Nephron progenitor cell (in vitro differentiated cells): ENCODE measurements around the gene SLC6A15.

Experiments
- DNase-seq: peaks from one replicate; pipeline ENCODE4 v3.0.0; 2021
- H3K27ac Mint-ChIP-seq: 2 replicates; pipeline ENCODE4 v1.8.0; 2021; ENCODE audit warnings: mild to moderate bottlenecking, moderate library complexity, mixed read lengths
- H3K27me3 Mint-ChIP-seq: 2 replicates; pipeline ENCODE4 v1.8.0; 2021; ENCODE audit warnings: mild to moderate bottlenecking, low read depth, mixed read lengths; ENCODE audit not compliant: poor library complexity
- H3K36me3 Mint-ChIP-seq: 2 replicates; pipeline ENCODE4 v1.8.0; 2021; ENCODE audit warnings: low read depth, mixed read lengths
- H3K4me1 Mint-ChIP-seq: 2 replicates; pipeline ENCODE4 v1.8.0; 2021; ENCODE audit warnings: mixed read lengths
- H3K4me3 Mint-ChIP-seq: 2 replicates; pipeline ENCODE4 v1.8.0; 2021; ENCODE audit warnings: mild to moderate bottlenecking, moderate library complexity, mixed read lengths
- H3K9me3 Mint-ChIP-seq: 2 replicates; pipeline ENCODE4 v1.8.0; 2021; ENCODE audit warnings: mild to moderate bottlenecking, moderate library complexity, mixed read lengths
- CTCF ChIP-seq: fragments of 200-600 bp; sonication (generic); IDR thresholded peaks from 2 replicates; pipeline ENCODE4 v1.5.0; 2021; ENCODE audit warnings: antibody characterized with exemption

Gene SLC6A15

DNA sequence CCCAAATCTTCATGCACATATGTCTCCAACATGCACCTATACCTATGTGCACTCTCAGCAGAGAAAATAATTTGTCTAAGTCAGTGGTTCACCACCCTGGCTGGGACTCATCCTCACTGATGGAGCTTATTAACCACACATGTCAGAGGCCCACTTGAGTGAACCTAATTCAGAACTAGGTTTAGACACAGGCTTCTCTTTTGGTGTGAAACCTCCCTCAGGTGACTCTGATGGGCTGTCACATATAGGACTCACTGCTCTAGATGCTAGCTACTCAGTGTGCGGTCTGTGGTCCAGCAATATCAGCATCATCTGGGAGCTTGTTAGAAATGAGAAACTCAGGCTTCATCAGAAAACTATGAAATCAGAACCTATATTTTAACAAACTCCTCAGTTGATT is 85.7 kb downstream of the SLC6A15 start:
- no peak for TF ChIP-seq CTCF
- Mint-ChIP-seq H3K4me1 (no peaks in the 10 kb centered on the region), H3K27me3 (peaks cover 4% of the 10 kb centered on the region), H3K9me3 (no peaks in the 10 kb centered on the region), H3K27ac (no peak overlapping the region), H3K4me3 (no peak overlapping the region), H3K36me3 (no peaks in the 10 kb centered on the region)
- no peak for DNase-seq

DNA sequence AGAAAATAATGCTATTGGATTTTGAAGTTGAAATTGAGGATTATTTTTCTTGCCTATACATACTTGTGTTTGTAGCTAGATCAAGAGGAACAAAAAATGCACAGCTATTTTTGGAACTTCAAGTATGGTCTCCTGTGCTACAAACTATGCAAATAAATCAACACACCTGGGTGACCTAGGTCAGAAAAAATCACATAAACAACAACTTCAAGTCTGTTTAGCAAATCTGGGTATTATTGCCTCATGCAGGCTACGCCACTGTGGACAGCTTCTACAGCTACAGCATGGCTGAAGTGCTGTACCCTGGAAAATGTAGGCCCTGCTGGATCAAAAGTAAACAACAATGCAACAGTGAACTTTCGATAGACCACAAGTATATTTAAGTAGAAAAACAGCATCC is 87.5 kb downstream of the SLC6A15 start:
- Mint-ChIP-seq H3K27ac (no peak overlapping the region), H3K9me3 (no peaks in the 10 kb centered on the region), H3K4me1 (no peaks in the 10 kb centered on the region), H3K36me3 (no peaks in the 10 kb centered on the region), H3K27me3 (peaks cover 4% of the 10 kb centered on the region), H3K4me3 (no peak overlapping the region)
- TF ChIP-seq CTCF, result no peak
- no peak for DNase-seq

- no peaks in the 10 kb centered on the region for H3K9me3 Mint-ChIP-seq
- peaks cover 4% of the 10 kb centered on the region for H3K27me3 Mint-ChIP-seq
- H3K27ac Mint-ChIP-seq, result no peak overlapping the region
- no peaks in the 10 kb centered on the region for H3K36me3 Mint-ChIP-seq
- no peak overlapping the region for H3K4me3 Mint-ChIP-seq
- no peak for TF ChIP-seq CTCF
- no peak for DNase-seq
- H3K4me1 Mint-ChIP-seq, result no peaks in the 10 kb centered on the region
Observed at GRCh38 chr12:84822525-84822924, 90.1 kb downstream of the SLC6A15 start.

GRCh38 chr12:84816916-84817695 is 95.5 kb downstream of the SLC6A15 start:
- Mint-ChIP-seq H3K27ac (no peak overlapping the region), H3K4me3 (no peak overlapping the region), H3K27me3 (peaks cover 2% of the 10 kb centered on the region), H3K9me3 (no peaks in the 10 kb centered on the region), H3K4me1 (no peaks in the 10 kb centered on the region), H3K36me3 (no peaks in the 10 kb centered on the region)
- no peak for DNase-seq
- no peak for TF ChIP-seq CTCF

GRCh38 chr12:84814664-84815245 is 97.8 kb downstream of the SLC6A15 start:
- DNase-seq, result no peak
- no peak for TF ChIP-seq CTCF
- Mint-ChIP-seq H3K27ac (no peak overlapping the region), H3K4me3 (no peak overlapping the region), H3K27me3 (no peaks in the 10 kb centered on the region), H3K36me3 (no peaks in the 10 kb centered on the region), H3K4me1 (no peaks in the 10 kb centered on the region), H3K9me3 (no peaks in the 10 kb centered on the region)
